HepG2 (cell line): ENCODE data around the gene SPNS1. TPM values are rescaled to one million over a fixed set of nuclear protein-coding genes. Genes with fewer than 3 reads are reported as not detected.
A peak's percentile ranks its signal among the peaks of the same experiment; 100 is the strongest.

Source experiments
- BRF2 ChIP-seq: sonication (generic); formaldehyde crosslinking; IDR thresholded peaks from 2 replicates; pipeline ENCODE4 v1.8.1; 2022; ENCODE audit warnings: mild to moderate bottlenecking, missing genetic modification reagents
- CSRNP1 ChIP-seq: sonication (generic); formaldehyde crosslinking; IDR thresholded peaks from 2 replicates; pipeline ENCODE4 v1.8.1; 2023; ENCODE audit warnings: mild to moderate bottlenecking, missing genetic modification reagents
- FOXK2 ChIP-seq: fragments of 450-650 bp; IDR thresholded peaks from 2 replicates; pipeline ENCODE4 v1.6.1; 2016
- GTF2F1 ChIP-seq: fragments of 150-350 bp; IDR thresholded peaks from 2 replicates; pipeline ENCODE4 v1.6.1; 2014; ENCODE audit warnings: low read length
- KLF12 ChIP-seq: sonication (generic); formaldehyde crosslinking; IDR thresholded peaks from 2 replicates; pipeline ENCODE4 v1.4.0; 2020; ENCODE audit warnings: missing genetic modification reagents, borderline replicate concordance
- KMT2A ChIP-seq: sonication (generic); formaldehyde crosslinking; IDR thresholded peaks from 2 replicates; pipeline ENCODE4 v1.4.0; 2020; ENCODE audit warnings: missing genetic modification reagents
- MAF1 ChIP-seq: sonication (generic); formaldehyde crosslinking; IDR thresholded peaks from 2 replicates; pipeline ENCODE4 v1.5.0; 2020; ENCODE audit warnings: missing genetic modification reagents, borderline replicate concordance
- MAFF ChIP-seq: IDR thresholded peaks from 2 replicates; pipeline ENCODE4 v1.6.1; 2011; ENCODE audit warnings: low read depth, low read length, improper control_type of control experiment
- NFYC ChIP-seq: IDR thresholded peaks from 2 replicates; pipeline ENCODE4 v1.6.1; 2016; ENCODE audit warnings: missing genetic modification reagents, missing compliant biosample characterization
- RFX5 ChIP-seq: IDR thresholded peaks from 2 replicates; pipeline ENCODE4 v1.6.1; 2011; ENCODE audit warnings: low read depth, low read length, improper control_type of control experiment
- SOX13 ChIP-seq, 3 experiments: fragments of 450-650 bp in 1 of 3; sonication (generic) in 1 of 3; formaldehyde crosslinking in 1 of 3; IDR thresholded peaks in 2 of 3; conservative IDR thresholded peaks in 1 of 3; 2 replicates each; pipeline versions ENCODE4 v1.5.0 to v1.6.1; 2016 to 2020; ENCODE audit warnings: antibody characterized with exemption in 1 of 3, mild to moderate bottlenecking in 1 of 3, missing compliant biosample characterization in 1 of 3, missing genetic modification reagents in 1 of 3, moderate library complexity in 1 of 3
- SRSF4 ChIP-seq: fragments of 200-400 bp; formaldehyde crosslinking; IDR thresholded peaks from one replicate; pipeline ENCODE4 v1.6.1; 2018; ENCODE audit warnings: mild to moderate bottlenecking, low read depth, low read length, moderate library complexity; ENCODE audit not compliant: poor library complexity, severe bottlenecking
- TOE1 ChIP-seq: sonication (generic); formaldehyde crosslinking; IDR thresholded peaks from 2 replicates; pipeline ENCODE4 v1.4.0; 2020; ENCODE audit warnings: mild to moderate bottlenecking, missing genetic modification reagents
- TSC22D2 ChIP-seq: sonication (generic); formaldehyde crosslinking; IDR thresholded peaks from 2 replicates; pipeline ENCODE4 v1.5.1; 2020; ENCODE audit warnings: missing genetic modification reagents, mild to moderate bottlenecking, borderline replicate concordance
- USF2 ChIP-seq, 2 experiments: sonication (generic) in 1 of 2; formaldehyde crosslinking in 1 of 2; IDR thresholded peaks; 2 replicates each; pipeline versions ENCODE4 v1.5.1 to v1.6.1; 2011 to 2020; ENCODE audit warnings: borderline replicate concordance in 1 of 2, low read depth in 1 of 2, low read length in 1 of 2, mild to moderate bottlenecking in 1 of 2, missing genetic modification reagents in 1 of 2, moderate library complexity in 1 of 2
- ZBTB3 ChIP-seq: sonication (generic); formaldehyde crosslinking; IDR thresholded peaks from 2 replicates; pipeline ENCODE4 v1.4.0; 2020; ENCODE audit warnings: low read depth, mild to moderate bottlenecking, moderate library complexity, missing genetic modification reagents, borderline replicate concordance
- ZKSCAN8 ChIP-seq: IDR thresholded peaks from 2 replicates; pipeline ENCODE4 v1.6.1; 2016; ENCODE audit warnings: borderline replicate concordance, missing genetic modification reagents, missing compliant biosample characterization
- ZNF367 ChIP-seq: sonication (generic); formaldehyde crosslinking; IDR thresholded peaks from 2 replicates; pipeline ENCODE4 v1.4.0; 2020; ENCODE audit warnings: missing genetic modification reagents, borderline replicate concordance
- ZNF430 ChIP-seq: sonication (generic); formaldehyde crosslinking; IDR thresholded peaks from 2 replicates; pipeline ENCODE4 v1.9.0; 2021; ENCODE audit warnings: mild to moderate bottlenecking, missing genetic modification reagents
- ZNF431 ChIP-seq: sonication (generic); formaldehyde crosslinking; IDR thresholded peaks from 2 replicates; pipeline ENCODE4 v1.9.0; 2022; ENCODE audit warnings: missing genetic modification reagents, low read depth, mild to moderate bottlenecking, borderline replicate concordance
- ZNF446 ChIP-seq: sonication (generic); formaldehyde crosslinking; IDR thresholded peaks from 2 replicates; pipeline ENCODE4 v1.5.0; 2020; ENCODE audit warnings: mild to moderate bottlenecking, missing genetic modification reagents
- ZNF800 ChIP-seq: sonication (generic); formaldehyde crosslinking; IDR thresholded peaks from 2 replicates; pipeline ENCODE4 v1.4.0; 2020; ENCODE audit warnings: missing genetic modification reagents
- polyA plus RNA-seq, 8 experiments: library from polyadenylated mRNA; depleted of rRNA in 3 of 8; stranded (reverse) in 7 of 8; unstranded in 1 of 8; fragments of >200 nt; fragmentation: Illumina TruSeq in 4 of 8; extraction: Trizol in 4 of 8; gene quantifications; 2 replicates each; pipeline versions ENCODE4 v1.2.1 to v1.2.3, GENCODE V29; 2011 to 2016; ENCODE audit warnings: low read depth in 4 of 8, missing spikeins in 1 of 8, mixed read lengths in 1 of 8; ENCODE audit not compliant: insufficient read depth in 1 of 8
- total RNA-seq, 5 experiments: library from RNA; depleted of rRNA; stranded (reverse); fragments of >200 nt; fragmentation: Illumina TruSeq; extraction: Trizol; gene quantifications; 2 replicates each; pipeline ENCODE4 v1.2.3, GENCODE V29; 2016; ENCODE audit warnings: low read depth in 1 of 5

The SPNS1 gene
- total and polyA plus RNA-seq, 2 of the 13 experiments (the other 11 are each of a cell fraction or from before 2014, with no cell fraction given), result 25.6 to 38.8 TPM

- TF ChIP-seq SRSF4 (no peak), MAFF (no peak), NFYC (CRISPR knock-in tag) (no peak), USF2 (IDR thresholded peaks at IDR 0.05; ENCODE audit: low read depth, low read length) (no peak), USF2 (CRISPR knock-in tag; IDR thresholded peaks at IDR 0.05; ENCODE audit: borderline replicate concordance) (0 out of 2 replicates have a peak, but pooled peaks have one; percentile 36), KLF12 (CRISPR knock-in tag) (no peak), ZNF367 (CRISPR knock-in tag) (no peak), RFX5 (no peak), ZNF430 (CRISPR knock-in tag) (peak; percentile 70), GTF2F1 (no peak), ZNF431 (CRISPR knock-in tag) (no peak), SOX13 (IDR thresholded peaks at IDR 0.05) (no peak), SOX13 (CRISPR knock-in tag; conservative IDR thresholded peaks at IDR 0.05 in 1 of 2, IDR thresholded peaks at IDR 0.05 in 1 of 2) (no peak), KMT2A (CRISPR knock-in tag) (no peak), ZKSCAN8 (CRISPR knock-in tag) (no peak), BRF2 (no peak), TSC22D2 (CRISPR knock-in tag) (no peak), ZBTB3 (CRISPR knock-in tag) (no peak), ZNF446 (no peak), FOXK2 (no peak), MAF1 (CRISPR knock-in tag) (no peak), CSRNP1 (no peak), TOE1 (no peak), ZNF800 (no peak)
These were observed 37.8 kb upstream of the SPNS1 start (continued) for GRCh38 chr16:28936784-28937155.
